Stimulated activated CD4-positive, alpha-beta T cell treated with anti-CD3 and anti-CD28 coated beads, Interleukin-1b, Interleukin-23, amount 100 ng/mL, for 48 hours (primary cell): ENCODE data around the gene SLC1A3.
"Not testable (repeated sequence)": the region's sequence is repeated elsewhere in the genome, so short reads cannot be mapped to it uniquely, and the experiment has no call there.

Experiments
- DNase-seq: peaks from one replicate; pipeline ENCODE4 v3.0.0-alpha.2; 2020

Gene SLC1A3

DNA sequence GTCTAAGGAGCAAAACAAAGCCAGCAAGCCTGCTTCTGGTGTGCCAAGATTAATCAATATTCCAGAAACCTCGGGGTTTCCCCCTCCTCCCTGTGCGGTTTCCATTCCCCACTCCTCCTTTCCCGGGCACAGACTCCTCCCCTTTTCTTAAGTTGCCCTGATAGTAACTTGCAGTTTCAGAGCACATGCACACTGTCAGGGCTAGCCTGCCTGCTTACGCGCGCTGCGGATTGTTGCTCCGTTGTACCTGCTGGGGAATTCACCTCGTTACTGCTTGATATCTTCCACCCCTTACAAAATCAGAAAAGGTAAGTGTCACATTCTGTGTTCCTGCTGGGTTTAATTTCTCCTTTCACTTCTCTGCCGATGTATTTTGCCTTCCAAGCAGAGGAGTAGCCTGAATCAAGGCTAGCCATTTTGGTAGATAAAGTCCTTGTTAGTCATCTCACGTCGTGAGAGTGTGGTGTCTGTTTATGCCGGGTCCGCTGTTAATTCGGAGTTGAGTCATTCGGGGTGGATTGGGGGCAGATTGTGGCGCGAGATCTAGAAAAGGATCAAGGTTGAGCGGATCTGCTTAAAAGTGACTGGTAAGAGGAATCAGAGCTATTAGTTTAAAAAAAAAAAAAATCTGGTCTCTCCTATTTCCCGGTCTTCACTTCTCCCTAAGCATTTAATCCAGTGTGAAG, at the start of gene SLC1A3:
Gene SLC1A3, plus strand, starts transcription at position 179 of the 686 bp plus-strand sequence. CDS start 1,818 bp downstream, outside the sequence.
- DNase-seq, result peak; percentile 60

DNA sequence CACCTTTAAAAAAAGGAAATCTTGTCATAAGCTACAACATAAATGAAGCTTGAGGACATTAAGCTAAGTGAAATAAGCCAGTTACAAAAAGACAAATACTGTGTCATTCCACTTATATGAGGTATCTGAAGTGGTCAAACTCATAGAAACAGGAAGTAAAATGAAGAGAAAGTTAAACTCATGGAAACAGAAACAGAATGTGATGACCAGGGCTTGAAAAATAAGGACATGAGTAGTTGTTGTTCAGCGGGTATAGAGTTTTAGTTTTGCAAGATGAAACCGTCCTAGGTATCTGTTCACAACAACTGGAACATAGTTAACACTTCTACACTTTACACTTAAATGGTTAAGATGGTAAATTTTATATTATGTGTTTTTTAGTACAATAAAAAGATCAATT, 47.8 kb upstream of the SLC1A3 start:
- DNase-seq, result no peak

DNA sequence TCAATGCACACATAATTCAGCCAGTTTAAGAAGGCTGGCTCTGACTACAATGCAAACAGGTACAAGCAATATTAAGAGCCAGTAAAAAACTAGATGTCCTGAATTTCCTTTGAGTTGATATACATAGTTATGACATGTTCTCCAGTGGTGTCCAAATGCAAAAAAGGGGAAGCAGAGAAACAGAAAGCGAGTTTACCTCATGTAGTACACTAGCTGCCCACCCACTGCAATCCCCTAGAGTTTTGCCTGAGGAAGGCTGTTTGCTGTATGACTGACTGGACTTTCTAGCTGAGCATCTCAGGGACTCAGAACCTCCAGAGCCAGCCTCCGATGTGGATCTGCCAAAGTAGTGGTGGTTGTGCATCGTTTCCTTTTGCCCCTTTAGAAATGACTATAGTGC, 44.8 kb upstream of the SLC1A3 start:
- no peak for DNase-seq

DNA sequence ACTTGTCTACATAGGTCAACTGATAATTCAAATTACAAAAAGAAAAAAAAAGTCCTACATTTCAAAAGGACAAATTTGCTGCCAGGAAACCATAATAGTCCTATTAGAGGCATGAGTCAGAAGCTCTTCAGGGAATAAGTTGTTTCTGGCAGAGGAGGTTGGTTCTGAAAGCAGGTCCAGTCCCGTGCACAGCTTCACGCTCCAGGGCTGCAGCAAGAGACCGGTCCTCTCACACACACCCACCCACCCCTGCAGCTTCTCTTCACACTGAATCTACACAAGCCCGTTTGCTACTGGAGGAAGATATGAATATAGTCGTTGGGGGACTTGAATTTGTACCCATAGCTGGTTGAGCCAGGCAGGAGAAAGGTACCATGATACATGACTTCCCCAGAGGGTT, 36.9 kb upstream of the SLC1A3 start:
- DNase-seq, result no peak

DNA sequence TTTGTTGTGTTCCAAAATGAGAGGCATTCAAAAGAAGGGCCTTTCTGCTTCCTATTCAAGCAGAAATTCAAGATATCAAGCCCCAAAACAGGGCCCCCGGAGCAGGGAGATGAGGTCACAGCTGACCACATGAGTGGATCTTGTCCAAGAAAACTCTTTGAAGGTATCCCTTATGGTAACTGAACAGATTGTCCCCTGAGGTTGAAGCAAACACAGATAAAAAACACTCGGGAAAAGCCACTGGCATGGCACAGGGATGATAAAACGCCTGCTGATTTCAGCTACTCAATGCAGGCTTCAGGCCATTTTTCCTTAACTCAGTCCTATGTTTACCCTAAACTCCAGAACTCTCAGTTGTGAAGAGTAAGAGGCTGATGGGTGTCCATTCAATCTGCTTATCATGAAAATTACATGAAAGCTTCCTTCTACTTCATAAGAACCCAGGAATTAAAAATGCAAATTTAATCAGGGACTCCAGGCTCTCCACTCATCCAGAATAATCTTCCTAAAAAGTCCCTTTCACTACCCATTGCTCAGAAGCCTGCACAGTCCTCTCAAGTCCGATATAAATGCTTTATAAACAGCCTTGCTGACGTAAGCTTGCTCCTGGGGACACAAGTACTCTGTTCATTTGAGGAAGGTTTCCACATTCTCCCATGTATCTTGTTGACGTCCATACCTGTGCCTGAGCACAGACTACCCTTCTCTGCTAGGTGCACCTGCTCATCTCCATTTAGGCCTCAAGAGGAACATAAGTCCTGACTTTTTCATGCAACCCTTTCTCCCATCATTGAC, 35.9 kb upstream of the SLC1A3 start:
- no peak for DNase-seq

DNA sequence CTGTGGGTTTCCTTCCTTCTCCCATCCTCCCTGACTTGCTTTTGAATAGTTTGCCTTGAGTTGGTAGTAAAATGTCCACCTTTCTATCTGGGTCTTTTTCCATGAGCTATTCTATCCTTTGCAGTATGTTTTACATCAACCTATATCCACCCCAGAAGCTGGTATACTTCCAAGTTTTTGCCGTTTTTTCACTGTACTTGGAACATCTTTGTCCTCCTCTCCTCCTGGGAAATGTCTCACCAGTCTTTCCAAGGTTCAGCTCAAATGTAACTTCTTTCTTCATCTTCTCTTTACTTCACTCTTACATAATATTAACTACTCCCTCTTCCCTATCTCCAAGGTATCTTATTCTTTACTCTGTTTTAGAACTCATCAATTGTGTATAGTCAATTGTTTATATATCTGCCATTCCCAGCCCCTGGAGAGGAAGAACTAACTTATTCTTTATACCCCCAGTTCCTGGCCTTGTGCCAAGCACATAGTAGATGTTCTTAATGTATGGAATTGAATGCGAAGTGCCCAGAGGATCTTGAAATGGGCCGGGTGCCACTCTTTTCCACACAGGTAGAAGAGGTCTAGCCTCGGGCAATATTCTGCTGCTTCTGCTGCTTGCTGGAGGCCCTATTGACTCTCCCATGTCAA, 34.9 kb upstream of the SLC1A3 start:
- no peak for DNase-seq

DNA sequence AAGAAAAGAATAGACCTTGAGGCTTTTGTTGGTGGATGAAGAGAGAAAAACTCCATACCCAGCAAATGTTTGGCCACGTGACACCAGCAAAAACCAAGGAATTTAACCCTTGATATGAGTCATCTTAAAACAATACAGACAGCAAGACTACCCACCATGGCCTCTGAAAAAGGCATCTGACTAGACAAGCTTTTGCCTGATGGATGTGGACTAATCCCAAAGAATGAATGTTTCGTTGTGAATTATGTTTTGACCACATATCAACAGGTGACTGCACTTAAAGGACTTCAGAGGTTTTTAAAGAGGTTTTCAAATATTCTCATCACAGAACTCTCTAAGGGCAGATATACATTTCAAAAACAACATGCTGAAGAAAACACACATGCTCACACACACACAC, 33.0 kb upstream of the SLC1A3 start:
- DNase-seq, result no peak

DNA sequence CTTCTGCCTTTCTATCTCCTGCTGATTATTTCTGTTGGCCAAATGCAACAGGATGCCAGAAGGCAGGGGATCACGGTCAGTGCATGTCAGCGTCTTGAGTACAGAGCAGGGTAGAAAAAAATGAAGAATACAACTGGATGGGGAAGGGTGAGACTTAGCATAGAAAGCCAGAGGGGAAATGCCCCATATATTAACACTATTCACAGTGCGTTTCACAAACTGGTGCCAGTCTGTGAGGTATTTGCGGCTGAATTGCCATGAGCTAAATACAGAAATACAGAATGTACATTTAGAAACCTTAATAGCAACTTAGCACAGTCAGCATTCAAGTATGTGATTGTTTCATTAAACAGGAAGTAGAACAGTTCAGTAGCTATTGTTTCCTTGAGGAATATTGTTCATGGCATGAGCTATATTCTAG, 31.0 kb upstream of the SLC1A3 start:
- no peak for DNase-seq

DNA sequence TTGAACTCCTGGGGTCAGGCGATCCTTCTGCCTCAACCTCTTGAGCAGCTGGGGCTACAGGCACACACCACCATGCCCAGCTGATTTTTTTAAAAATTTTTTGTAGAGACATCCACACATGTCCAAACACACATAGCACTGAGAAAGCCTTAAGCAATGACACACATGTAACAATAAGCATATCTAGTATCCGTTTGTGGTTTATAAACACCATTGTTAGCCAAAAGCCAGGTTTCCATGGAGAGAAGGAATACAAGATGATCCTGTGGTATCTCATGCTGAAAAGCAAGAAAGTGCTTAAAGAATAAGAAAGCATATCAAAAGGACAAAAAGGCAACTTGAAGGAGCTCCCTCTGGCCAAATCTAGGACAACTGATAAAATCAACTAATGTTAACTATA, 29.7 kb upstream of the SLC1A3 start:
- DNase-seq, result no peak

DNA sequence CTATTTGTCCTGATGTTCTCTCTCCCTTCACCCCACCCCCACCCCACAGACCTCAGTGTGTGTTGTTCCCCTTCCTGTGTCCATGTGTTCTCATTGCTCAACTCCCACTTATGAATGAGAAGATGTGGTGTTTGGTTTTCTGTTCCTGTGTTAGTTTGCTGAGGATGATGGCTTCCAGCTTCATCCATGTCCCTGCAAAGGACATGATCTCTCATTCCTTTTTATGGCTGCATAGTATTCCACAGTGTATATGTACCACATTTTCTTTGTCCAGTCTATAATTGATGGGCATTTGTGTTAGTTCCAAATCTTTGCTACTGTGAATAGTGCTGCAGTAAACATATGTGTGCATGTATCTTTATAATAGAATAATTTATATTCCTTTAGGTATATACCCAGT, 26.5 kb upstream of the SLC1A3 start:
- not testable (repeated sequence) for DNase-seq

DNA sequence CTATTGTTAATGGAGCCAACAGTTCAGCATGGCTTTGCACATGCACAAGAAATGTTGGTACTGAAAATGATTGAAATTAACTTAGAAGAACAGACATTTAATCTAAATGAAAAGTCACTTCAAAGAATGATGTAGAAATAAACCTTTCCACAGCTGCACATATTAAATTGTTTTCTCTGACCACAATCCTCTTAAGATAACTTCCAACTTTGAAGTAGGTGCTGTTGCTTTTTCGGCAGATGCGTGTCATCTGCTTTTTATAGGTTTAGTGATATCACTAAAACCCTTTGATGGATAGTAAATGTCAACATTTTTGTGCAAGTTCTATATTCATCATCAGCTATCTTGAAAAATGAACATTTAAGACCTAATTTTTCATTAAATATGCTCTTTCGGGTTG, 25.3 kb upstream of the SLC1A3 start:
- DNase-seq, result no peak

DNA sequence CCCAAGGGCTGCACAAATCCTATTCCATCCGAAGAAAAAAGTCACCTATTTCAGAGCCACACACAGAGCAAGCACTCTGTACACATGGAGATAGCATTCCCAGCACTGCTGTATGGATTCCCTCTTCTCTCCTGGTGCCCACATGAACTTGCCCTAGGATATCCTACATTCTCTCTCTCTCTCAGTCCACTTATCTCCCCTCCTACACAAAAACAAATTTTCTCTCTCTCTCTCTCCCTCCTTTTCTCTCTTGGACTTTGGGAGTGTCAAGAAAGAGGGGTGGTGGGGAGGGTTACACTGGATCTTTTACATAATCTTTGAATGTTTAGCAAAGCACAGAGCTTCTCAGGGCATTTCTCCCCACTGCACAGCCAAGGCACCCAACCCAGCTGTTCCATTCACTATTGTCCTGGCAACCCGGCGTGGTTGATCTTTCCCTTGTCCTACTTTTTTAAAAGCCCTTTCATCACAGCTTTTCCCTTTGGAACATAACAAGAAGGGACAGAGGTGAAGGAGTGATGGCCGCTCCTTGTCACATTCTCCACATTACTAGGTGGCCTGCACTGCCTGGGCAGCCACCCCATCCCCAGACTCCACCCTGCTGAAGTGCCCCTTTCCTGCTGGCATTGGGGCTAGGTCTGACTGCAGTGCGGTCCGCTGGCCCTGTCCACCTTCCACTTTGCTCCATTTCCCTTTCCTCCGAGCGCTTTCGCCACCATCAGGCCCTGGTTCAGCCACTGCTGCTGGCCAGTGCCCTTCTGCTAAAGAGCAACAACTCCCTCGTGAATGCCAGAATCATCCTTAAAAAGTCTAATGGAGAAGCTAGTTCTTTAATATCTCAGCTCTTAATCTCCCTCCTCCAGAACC, 22.2 kb upstream of the SLC1A3 start:
- no peak for DNase-seq

DNA sequence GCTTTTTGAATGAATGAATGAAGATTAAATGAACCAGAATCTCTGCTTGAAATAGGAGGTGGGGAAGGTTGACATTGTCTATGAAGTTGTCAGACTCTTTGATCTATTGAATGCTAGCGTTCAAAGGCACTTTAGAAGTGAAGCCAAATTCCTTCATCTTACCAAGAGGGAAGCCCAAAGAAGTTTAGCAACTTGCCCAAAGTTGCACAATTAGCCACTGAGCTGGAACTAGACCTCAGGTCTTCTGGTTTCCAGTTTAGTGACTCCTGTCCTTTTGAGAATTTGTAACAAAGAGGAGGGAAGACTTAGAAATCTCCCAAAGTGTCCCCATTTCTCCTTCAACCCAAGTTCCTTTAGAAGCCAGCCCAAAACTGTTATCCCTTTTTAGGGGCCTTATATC, 20.7 kb upstream of the SLC1A3 start:
- DNase-seq, result no peak

DNA sequence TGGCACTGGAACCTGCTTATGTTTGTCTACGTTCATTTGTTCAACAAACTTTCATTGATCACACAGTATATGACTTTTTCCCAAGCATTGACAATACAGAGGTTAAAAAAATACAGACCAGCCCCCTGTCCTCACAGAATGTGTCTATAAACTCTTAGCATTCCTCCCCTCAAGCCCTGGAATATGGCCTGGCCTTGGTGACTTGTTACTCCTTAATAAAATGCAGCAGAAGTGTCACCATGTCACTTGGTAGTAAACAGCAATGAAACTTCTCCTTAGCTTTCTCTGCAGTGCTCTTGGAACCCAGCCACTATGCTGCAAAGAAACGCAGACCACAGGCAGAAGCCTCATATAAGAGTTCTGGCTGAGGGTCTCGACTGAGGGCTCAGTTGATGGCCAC, 19.1 kb upstream of the SLC1A3 start:
- DNase-seq, result no peak

DNA sequence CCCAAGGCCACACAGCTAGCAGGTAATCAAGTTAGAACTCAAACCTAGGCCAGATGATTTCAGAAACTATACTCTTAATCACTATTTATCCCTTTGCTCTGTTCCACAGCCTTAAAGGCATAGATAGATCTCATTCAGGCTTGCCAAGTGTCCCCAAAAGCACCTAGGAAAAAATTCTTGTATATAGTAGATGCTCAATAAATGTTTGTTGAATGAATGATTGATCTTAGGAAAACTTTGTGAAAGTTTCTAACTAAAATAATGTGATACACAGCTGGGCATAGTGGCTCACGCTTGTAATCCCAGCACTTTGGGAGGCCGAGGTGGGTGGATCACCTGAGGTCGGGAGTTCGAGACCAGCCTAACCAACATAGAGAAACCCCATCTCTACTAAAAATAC, 16.7 kb upstream of the SLC1A3 start:
- DNase-seq, result not testable (repeated sequence)

DNA sequence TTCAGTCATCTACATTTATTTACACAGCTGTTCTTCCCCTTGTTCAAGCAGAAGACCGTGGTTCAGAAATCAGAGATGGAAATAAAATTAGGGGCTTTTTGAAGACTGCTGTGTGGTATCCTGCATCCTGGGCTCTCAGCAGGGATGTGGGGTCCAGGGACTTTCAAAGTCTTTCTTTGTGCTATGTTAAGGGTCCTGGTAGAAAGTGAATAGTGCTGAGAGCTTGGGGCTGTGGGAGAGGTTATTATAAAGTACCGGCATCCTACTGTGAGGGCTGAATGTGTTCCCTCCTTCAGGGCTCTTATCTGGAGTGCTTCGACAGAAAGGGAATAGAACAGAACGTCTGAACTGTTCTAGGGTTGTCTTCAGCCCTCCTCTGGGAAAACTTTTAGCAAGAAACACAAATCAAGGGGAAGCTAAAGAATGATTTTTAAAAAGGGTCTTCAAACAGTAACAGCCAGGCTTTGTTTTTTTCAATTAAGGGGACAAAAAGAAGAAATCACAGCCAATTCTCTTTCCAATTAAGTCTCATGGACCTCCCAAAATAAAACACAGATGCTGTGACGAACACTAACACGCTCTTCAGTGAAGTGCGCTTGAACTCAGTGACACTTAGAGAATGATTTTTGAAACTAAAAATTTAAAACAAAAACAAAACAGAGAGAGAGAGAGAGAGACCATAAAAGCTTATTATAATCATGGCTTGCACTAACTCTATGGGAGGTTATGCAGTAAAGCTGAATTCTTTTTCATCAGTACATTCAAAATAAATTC, 15.7 kb upstream of the SLC1A3 start:
- no peak for DNase-seq

DNA sequence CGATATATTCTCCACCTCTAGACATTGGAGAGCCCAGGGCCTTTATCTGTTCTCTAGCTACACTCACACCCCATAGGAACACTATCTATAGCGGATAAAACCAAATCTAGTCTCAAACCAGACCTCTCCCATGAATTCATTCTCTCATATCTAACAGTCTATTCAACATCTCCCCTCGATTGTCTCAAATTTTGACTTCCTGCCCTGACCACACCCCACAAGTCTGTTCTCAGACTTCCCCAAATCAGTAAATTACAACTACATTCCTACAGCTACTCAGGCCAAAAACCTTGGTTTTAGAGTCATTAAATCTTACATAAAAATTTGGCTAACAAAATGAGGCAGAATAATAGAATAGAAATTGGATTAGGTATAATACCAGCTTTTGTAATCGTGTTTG, 12.5 kb upstream of the SLC1A3 start:
- DNase-seq, result no peak

DNA sequence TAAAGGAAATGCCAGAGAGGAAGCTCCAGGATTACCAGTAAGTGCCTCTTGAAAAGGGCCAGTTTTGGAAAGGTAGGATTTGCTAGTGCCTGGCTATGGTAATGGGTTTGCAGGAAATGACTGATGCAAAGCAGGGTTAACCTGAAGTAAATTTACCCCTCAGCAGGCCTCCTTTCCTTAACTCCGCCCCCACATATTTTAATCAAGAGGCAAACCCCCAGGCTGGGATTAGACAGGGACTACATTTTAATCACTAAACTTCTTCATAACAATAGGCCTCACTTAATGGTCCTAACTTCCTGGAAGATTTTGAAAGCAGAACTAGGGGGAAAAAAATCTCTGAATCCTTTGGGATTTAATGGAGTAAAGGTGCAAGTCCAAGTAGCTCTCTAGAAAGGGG, 10.2 kb upstream of the SLC1A3 start:
- no peak for DNase-seq

DNA sequence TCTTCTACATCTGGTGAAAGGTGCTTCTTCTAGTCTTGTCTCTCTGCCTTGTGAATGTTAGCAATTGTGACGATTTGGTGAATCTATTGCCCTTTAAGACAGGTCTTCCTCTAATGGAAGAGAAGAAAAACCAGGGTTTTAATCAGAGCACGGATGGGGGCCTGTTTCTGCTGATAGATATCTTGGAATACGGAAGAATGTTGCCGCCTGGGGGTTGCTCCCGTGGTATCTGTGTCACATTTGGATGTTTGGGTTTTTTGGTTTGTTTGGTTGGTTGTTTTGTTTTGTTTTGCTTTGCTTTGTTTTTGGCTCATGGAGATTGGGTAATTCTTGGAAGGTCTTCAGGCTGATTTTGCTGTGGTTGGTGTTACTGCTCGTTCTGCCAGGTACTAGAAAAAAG, 9.7 kb upstream of the SLC1A3 start:
- no peak for DNase-seq

DNA sequence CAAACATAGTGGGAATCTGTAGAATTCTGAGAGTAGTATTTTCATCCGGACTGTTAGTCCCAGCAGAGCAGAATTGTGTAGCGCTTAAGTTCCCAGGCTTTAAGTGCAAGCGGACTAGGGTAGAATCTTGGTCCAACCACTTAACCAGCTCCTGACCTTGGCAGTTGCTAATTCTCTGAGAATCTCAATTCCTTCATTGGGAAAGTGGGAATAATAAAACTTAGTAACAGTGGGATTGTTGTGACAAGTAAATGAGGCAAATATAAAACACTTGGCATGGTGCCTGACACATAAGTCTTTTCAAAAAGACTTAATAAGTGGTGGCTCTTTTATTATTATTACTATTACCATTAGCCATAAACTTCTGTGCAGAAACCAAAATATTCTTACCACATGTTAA, 8.4 kb upstream of the SLC1A3 start:
- DNase-seq, result no peak

DNA sequence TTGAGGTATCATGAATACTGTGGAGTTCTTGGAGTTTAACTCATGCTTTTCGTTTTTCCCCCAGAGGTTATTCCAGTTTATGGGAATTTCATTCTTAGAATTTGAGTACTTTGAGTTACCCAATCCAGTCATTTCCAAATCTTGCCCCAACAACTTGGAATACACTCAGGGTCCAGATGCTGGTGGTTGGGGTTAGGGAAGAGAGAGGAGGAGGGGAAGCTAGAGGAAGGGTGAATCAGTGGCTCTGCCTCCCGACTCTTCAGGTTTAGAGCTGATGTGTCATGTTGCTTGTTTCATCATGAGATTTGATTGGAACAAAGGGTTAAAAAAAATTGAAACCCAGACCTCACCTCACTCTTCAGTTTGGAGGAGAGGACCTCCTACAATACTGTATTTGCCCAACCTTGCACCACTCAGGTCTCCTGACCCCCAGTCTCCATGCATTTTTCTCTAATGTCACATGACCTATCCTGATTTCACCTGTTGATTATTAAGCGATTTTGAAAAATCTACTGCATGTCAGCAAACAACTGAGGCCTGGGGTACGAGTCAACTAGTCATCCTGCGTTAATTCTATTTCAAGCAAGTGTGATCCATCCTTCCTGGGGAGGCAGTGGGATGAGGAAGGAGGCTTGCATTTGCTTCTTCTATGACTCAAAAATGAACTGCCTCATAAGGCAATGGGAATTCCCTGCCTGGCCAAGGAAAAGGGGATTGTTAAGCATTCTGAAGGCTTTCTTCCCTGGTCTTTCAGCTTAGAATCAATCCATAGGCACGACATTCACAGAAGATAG, 6.2 kb upstream of the SLC1A3 start:
- DNase-seq, result no peak
